ENCODE measurements around the gene MORN5. TPM values are rescaled to one million over a fixed set of nuclear protein-coding genes. Genes with fewer than 3 reads are reported as not detected.

The MORN5 gene
- total RNA-seq, 6 experiments from 2014 or later, result not detected

DNA sequence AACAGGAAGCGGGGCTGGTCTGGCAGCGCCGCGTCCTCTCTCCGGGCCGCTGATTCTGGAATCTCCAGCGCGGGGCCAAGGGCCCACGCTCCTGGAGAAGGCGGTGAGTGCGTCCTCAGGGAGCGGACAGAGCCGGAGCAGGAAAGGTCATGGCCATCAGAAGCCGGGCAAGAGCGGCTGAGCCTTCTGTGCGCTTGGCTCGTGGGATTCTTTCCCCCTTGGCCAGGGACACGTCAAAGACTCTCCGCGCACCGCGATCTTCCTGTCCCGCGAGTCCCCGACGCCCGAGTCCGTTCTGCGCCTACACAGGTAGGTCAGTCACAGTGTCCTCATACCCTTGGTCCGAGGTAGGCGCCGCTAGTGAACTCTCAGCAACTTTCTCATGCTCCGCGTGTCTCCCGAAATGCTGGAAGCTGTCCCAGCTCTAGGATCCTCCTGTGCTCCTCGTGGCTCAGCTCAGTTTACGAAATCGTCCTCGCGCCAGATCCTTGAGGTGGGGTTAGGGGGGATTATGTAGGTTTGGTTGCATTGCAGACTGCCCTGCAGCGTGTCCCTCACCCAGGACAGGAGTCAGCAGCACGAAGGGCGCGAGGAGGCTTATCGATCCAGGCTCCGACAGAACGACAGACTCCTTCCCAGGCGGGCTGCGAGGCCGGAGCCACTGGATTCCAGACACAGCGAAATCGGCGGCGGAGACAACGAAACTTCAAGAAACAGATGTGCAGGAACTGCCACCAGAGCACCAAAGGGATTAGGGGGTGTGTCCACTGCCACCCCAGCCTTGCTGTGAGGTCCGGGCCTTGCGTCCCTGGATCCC is 60.4 kb downstream of the MORN5 start:
- no peak overlapping the region for H3K4me3 ChIP-seq
- DNase-seq, result no peak

GRCh38 chr9:122220673-122221182 is 61.0 kb downstream of the MORN5 start:
- 17% methylated on average over 13 of the region's 18 CpGs for WGBS (ENCODE audit: insufficient coverage, low coverage, low lambda C conversion rate, missing lambda C conversion rate)
- no peak for ATAC-seq
- Histone ChIP-seq H3K4me3 (no peak overlapping the region), H3K27me3 (peaks cover 14 to 51% of the 10 kb centered on the region in 2 donors), H3K9me3 (no peaks in the 10 kb centered on the region), H3K36me3 (no peaks in the 10 kb centered on the region), H3K4me1 (peaks cover 0 to 12% (median 0%) of the 10 kb centered on the region in 4 donors), H3K27ac (no peak overlapping the region)
- DNase-seq, result no peak
- intact Hi-C loops (cut with DNase I), result no loop called here
- TF ChIP-seq, protein P1, sequence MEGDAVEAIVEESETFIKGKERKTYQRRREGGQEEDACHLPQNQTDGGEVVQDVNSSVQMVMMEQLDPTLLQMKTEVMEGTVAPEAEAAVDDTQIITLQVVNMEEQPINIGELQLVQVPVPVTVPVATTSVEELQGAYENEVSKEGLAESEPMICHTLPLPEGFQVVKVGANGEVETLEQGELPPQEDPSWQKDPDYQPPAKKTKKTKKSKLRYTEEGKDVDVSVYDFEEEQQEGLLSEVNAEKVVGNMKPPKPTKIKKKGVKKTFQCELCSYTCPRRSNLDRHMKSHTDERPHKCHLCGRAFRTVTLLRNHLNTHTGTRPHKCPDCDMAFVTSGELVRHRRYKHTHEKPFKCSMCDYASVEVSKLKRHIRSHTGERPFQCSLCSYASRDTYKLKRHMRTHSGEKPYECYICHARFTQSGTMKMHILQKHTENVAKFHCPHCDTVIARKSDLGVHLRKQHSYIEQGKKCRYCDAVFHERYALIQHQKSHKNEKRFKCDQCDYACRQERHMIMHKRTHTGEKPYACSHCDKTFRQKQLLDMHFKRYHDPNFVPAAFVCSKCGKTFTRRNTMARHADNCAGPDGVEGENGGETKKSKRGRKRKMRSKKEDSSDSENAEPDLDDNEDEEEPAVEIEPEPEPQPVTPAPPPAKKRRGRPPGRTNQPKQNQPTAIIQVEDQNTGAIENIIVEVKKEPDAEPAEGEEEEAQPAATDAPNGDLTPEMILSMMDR (IDR thresholded peaks at IDR 0.05), result no peak
- no peak for TF ChIP-seq POLR2A (IDR thresholded peaks at IDR 0.05)

More for the DNA sequence above, 60.4 kb downstream of the MORN5 start:
- no peak for TF ChIP-seq POLR2A (IDR thresholded peaks at IDR 0.05)
- TF ChIP-seq, protein P1 (IDR thresholded peaks at IDR 0.05), result no peak
- WGBS (ENCODE audit: insufficient coverage, low coverage, low lambda C conversion rate, missing lambda C conversion rate), result 22% methylated on average over 19 of the region's 57 CpGs
- Histone ChIP-seq H3K36me3 (no peaks in the 10 kb centered on the region), H3K9me3 (no peaks in the 10 kb centered on the region), H3K27me3 (peaks cover 14 to 45% of the 10 kb centered on the region in 2 donors), H3K27ac (no peak overlapping the region), H3K4me1 (peaks cover 0 to 12% (median 0%) of the 10 kb centered on the region in 4 donors)
- intact Hi-C loops (cut with DNase I), result no loop called here
- ATAC-seq, result peak in 2 of 4 donors; percentile 9 to 22

GRCh38 chr9:122221183-122221811 is 61.6 kb downstream of the MORN5 start:
- H3K9me3 ChIP-seq, result no peaks in the 10 kb centered on the region
- no peaks in the 10 kb centered on the region for H3K36me3 ChIP-seq
- peaks cover 0 to 17% (median 0%) of the 10 kb centered on the region in 4 donors for H3K4me1 ChIP-seq
- WGBS (ENCODE audit: insufficient coverage, low coverage, low lambda C conversion rate, missing lambda C conversion rate), result 12% methylated on average over 13 of the region's 27 CpGs
- DNase-seq (no peak), ATAC-seq (peak; percentile 38 to 81 (median 58))
- H3K27ac ChIP-seq, result no peak overlapping the region
- intact Hi-C loops (cut with DNase I), result no loop called here
- peaks cover 14 to 57% of the 10 kb centered on the region in 2 donors for H3K27me3 ChIP-seq
- no peak overlapping the region for H3K4me3 ChIP-seq
- TF ChIP-seq, protein P1 (IDR thresholded peaks at IDR 0.05), result no peak
- TF ChIP-seq POLR2A (IDR thresholded peaks at IDR 0.05), result no peak

DNA sequence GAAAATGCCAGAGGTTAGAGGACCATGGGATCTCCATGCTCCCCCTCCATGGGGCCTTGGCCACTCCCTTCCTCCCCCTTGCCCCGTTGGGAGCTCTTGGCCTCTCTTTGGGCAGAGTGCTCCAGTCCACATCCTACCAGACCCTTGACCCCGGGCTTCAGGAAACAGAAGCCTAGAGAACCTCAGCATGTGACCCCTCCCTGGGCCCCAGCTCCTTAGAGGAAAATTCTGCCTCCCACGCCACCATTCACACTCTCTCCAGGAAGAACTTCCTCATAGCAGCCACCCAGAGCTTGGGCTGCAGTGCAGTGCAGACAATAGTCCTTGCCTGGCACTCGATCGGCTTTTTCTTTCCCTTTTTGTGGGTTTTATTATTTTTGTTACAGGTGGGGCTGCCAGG is 63.1 kb downstream of the MORN5 start:
- Histone ChIP-seq H3K4me1 (peaks cover 0 to 32% (median 0%) of the 10 kb centered on the region in 4 donors), H3K4me3 (no peak overlapping the region), H3K36me3 (no peaks in the 10 kb centered on the region), H3K27ac (no peak overlapping the region), H3K9me3 (no peaks in the 10 kb centered on the region), H3K27me3 (peaks cover 14 to 49% of the 10 kb centered on the region in 2 donors)
- ATAC-seq, result no peak
- 4% methylated on average over 4 of the region's 5 CpGs for WGBS (ENCODE audit: insufficient coverage, low coverage, low lambda C conversion rate, missing lambda C conversion rate)
- intact Hi-C loops (cut with DNase I), result no loop called here
- DNase-seq, result no peak
- TF ChIP-seq, protein P1 (IDR thresholded peaks at IDR 0.05), result no peak
- no peak for TF ChIP-seq POLR2A (IDR thresholded peaks at IDR 0.05)
